Chondrocyte (in vitro differentiated cells): Measurements from ENCODE around the gene DCXR. TPM values are rescaled to one million over a fixed set of nuclear protein-coding genes. Genes with fewer than 3 reads are reported as not detected.

Experiments used
- DNase-seq: peaks from one replicate; pipeline ENCODE4 v3.0.0; 2021; ENCODE audit warnings: mixed read lengths, low spot score
- H3K27ac Mint-ChIP-seq: one replicate; pipeline ENCODE4 v1.8.0; 2021; ENCODE audit warnings: mild to moderate bottlenecking, moderate library complexity, mixed read lengths; ENCODE audit not compliant: unreplicated experiment
- H3K27me3 Mint-ChIP-seq: 2 replicates; pipeline ENCODE4 v1.8.0; 2021; ENCODE audit warnings: low read depth, mixed read lengths
- H3K36me3 Mint-ChIP-seq: 2 replicates; pipeline ENCODE4 v1.8.0; 2021; ENCODE audit warnings: low read depth, mixed read lengths
- H3K4me1 Mint-ChIP-seq: 2 replicates; pipeline ENCODE4 v1.8.0; 2021; ENCODE audit warnings: low read depth, mild to moderate bottlenecking, mixed read lengths
- H3K4me3 Mint-ChIP-seq: one replicate; pipeline ENCODE4 v1.8.0; 2021; ENCODE audit warnings: mild to moderate bottlenecking, moderate library complexity, mixed read lengths; ENCODE audit not compliant: unreplicated experiment
- H3K9me3 Mint-ChIP-seq: 2 replicates; pipeline ENCODE4 v1.8.0; 2021; ENCODE audit warnings: low read depth, mixed read lengths
- CTCF ChIP-seq: fragments of 200-600 bp; sonication (generic); IDR thresholded peaks from 2 replicates; pipeline ENCODE4 v1.5.0; 2021; ENCODE audit warnings: antibody characterized with exemption, mild to moderate bottlenecking, moderate library complexity
- total RNA-seq: library from RNA; stranded (reverse); gene quantifications from 3 replicates; pipeline ENCODE4 v1.2.1, GENCODE V29; 2021

The DCXR gene
- total RNA-seq, 1 donor from 2014 or later = 59.8 TPM

DNA sequence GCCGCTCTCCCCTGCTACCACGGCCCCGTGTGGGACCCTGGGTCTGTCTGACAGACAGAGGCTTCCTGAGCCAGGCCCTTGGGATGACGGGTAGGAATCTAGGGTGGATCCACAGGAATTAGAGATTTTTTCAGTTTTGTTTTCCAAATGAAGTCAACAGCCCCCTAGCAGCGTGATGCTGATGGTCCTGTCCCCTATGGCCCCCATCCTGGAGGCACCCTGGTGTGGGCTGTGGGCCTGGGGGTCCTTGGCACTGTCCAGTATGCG, 30.3 kb downstream of the DCXR start:
- Mint-ChIP-seq H3K27ac (no peak overlapping the region), H3K9me3 (no peaks in the 10 kb centered on the region), H3K4me3 (no peak overlapping the region), H3K27me3 (no peaks in the 10 kb centered on the region), H3K36me3 (no peaks in the 10 kb centered on the region), H3K4me1 (peaks cover 18% of the 10 kb centered on the region)
- DNase-seq = no peak
- no peak for TF ChIP-seq CTCF

DNA sequence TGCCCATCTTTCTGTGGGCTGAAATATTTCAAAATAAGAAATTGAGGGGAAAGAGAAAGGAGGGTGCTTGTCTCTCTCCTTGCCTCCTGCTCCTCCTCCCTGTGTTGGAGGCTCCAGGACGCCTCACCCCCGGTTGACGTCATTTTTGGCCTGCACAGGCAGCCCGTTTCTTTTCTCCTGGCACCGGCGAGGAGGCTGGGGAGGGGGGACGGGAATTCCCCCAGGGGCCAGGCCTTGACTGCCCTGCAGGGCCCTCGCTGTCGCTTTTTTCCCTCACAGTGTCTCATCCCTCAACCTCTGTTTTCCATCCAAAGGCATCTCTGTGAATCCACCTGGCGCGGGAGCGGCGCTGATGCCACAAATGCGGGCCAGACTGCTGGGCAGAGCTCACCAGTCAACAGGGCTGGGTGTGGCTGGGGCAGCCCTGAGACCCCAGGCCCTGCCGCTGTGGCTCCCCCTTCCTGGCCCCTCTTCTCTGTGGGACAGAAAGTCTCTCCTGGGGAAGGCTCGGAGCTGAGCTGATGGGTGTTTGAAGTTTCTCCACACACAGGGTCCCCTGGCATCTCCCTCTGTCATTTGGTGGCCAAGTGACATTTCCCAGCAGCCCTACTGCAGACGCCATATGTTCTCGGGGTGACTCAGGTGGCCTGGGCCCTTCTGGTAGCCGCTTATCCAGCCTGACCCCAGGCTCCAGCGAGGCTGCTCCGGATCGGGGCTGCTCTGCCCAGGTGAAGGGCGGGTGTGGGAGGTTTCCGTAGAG, 30.8 kb downstream of the DCXR start:
- no peak overlapping the region for H3K4me3 Mint-ChIP-seq
- DNase-seq = no peak
- H3K36me3 Mint-ChIP-seq = no peaks in the 10 kb centered on the region
- H3K27me3 Mint-ChIP-seq = no peaks in the 10 kb centered on the region
- H3K9me3 Mint-ChIP-seq = no peaks in the 10 kb centered on the region
- no peak overlapping the region for H3K27ac Mint-ChIP-seq
- no peak for TF ChIP-seq CTCF
- peaks cover 18% of the 10 kb centered on the region for H3K4me1 Mint-ChIP-seq

DNA sequence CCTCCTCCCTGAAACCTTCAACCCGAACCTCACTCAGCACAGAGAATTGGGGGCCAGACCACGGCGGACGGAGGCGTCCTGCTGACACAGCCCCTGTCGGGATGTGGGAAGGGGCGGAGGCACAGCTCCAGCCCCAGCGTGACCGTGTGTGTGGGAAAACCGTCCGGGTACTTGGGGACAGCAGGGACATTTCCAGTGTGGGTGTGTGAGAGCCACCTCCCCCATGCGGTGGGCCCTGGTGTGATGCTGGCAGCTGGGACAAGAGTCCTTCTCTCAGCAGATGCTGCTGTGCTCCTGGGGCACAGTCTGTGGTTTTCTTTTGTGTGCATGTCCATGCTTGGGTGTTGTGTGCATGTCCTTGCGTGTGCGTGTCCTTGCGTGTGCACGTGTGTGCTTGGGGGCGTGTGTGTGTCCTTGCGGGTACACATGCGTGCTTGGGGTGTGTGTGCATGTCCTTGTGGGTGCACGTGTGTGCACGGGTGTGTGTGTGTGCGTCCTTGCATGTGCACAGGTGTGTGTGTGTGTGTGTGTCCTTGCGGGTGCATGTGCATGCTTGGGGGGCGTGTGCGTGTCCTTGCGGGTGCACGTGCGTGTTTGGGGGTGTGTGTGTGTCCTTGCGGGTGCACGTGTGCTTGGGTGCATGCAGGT, 31.7 kb downstream of the DCXR start:
- no peak for TF ChIP-seq CTCF
- H3K36me3 Mint-ChIP-seq = no peaks in the 10 kb centered on the region
- H3K9me3 Mint-ChIP-seq = no peaks in the 10 kb centered on the region
- no peak for DNase-seq
- H3K27me3 Mint-ChIP-seq = no peaks in the 10 kb centered on the region
- H3K4me1 Mint-ChIP-seq = peaks cover 18% of the 10 kb centered on the region
- H3K27ac Mint-ChIP-seq = no peak overlapping the region
- no peak overlapping the region for H3K4me3 Mint-ChIP-seq

GRCh38 chr17:82004517-82005455, 32.7 kb downstream of the DCXR start:
- DNase-seq = no peak
- Mint-ChIP-seq H3K9me3 (no peaks in the 10 kb centered on the region), H3K4me1 (peaks cover 18% of the 10 kb centered on the region), H3K4me3 (no peak overlapping the region), H3K27ac (no peak overlapping the region), H3K36me3 (no peaks in the 10 kb centered on the region), H3K27me3 (no peaks in the 10 kb centered on the region)
- no peak for TF ChIP-seq CTCF
